ENCODE data around the gene FMOD.
"Not testable (repeated sequence)": the region's sequence is repeated elsewhere in the genome, so short reads cannot be mapped to it uniquely, and the experiment has no call there.

- not testable (repeated sequence) for TF ChIP-seq SUZ12 (IDR thresholded peaks at IDR 0.05; ENCODE audit: extremely low read depth, insufficient read depth, insufficient read length); YY1 (IDR thresholded peaks at IDR 0.05; ENCODE audit: insufficient read depth, insufficient read length); ZNF274 (IDR thresholded peaks at IDR 0.05; ENCODE audit: low read depth, low read length)
Measured at GRCh38 chr1:203314025-203314759, 36.7 kb downstream of the FMOD start.
